Upper lobe of left lung (tissue), 4 donors: ENCODE results near the gene TMPRSS3.

Source experiments
- CTCF ChIP-seq, 6 experiments: fragments of 450-650 bp in 4 of 6; fragments of 200-600 bp in 2 of 6; sonication (generic) in 2 of 6; IDR thresholded peaks; one replicate each; pipeline ENCODE4 v1.5.1; 2016 to 2019; ENCODE audit warnings: antibody characterized with exemption in 6 of 6
- POLR2A ChIP-seq, 4 donors: fragments of 450-650 bp; IDR thresholded peaks; one replicate each; pipeline ENCODE4 v1.5.1; 2016 to 2017; ENCODE audit warnings: antibody characterized with exemption in 4 of 4, mild to moderate bottlenecking in 2 of 4
- POLR2AphosphoS5 ChIP-seq, 2 donors: sonication (generic); formaldehyde crosslinking; IDR thresholded peaks; one replicate each; pipeline ENCODE4 v1.5.1; 2017; ENCODE audit warnings: antibody characterized with exemption in 2 of 2

DNA sequence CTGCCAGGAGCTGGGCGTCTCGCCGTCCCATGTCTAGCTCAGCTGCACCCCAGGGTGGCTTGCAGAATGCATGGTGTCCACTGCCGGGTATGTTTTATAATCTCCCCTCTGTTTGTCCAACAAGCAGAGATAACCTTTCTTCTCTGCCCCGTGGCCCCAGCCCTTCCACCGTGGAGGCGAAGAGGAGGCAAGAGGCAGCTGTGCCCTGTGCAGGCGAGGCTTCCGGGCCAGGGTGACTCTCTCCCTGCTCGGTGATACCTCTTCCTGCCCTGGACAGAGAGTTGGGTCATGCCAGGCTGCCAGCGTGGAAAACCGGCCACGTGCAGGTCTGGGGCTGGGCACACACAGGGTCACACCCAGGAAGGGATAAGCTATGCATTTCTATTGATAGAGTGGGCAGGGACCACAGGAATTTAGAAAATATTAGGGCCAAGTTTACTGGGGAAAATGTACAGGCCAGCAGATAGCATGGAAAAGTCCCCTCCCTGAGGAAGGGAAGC is 44.9 kb downstream of the TMPRSS3 start, which contains the start of gene TFF2:
- no peak for TF ChIP-seq POLR2AphosphoS5 (IDR thresholded peaks at IDR 0.05)
- TF ChIP-seq CTCF (IDR thresholded peaks at IDR 0.05) = no peak
- no peak for TF ChIP-seq POLR2A (IDR thresholded peaks at IDR 0.05)
